Measurements from ENCODE around the gene MACO1. TPM values are rescaled to one million over a fixed set of nuclear protein-coding genes. Genes with fewer than 3 reads are reported as not detected.

Gene MACO1
- polyA plus RNA-seq, 1 donor (not counting 4 experiments of a cell fraction or from before 2014, with no cell fraction given), result 8.1 TPM

GRCh38 chr1:25545767-25546166 lies 115.1 kb downstream of the MACO1 start:
- Histone ChIP-seq H3K4me3 (ENCODE audit: control insufficient read depth in 2 of 3, extremely low read depth in 1 of 3, insufficient read depth in 2 of 3, low read depth in 1 of 3, low read length in 3 of 3) (no peak overlapping the region), H3K36me3 (ENCODE audit: control insufficient read depth in 2 of 2, extremely low read depth in 1 of 2, insufficient read depth in 2 of 2, low read length in 2 of 2) (peaks cover 0 to 2% of the 10 kb centered on the region in 2 experiments), H3K79me2 (ENCODE audit: control insufficient read depth, insufficient read depth, low read length) (peaks cover 28% of the 10 kb centered on the region), H3K4me1 (ENCODE audit: control insufficient read depth, extremely low read depth, insufficient read depth, low read length) (peaks cover 32% of the 10 kb centered on the region), H3K27me3 (ENCODE audit: control insufficient read depth, extremely low read depth, insufficient read depth, low read length) (no peaks in the 10 kb centered on the region), H2AFZ (ENCODE audit: control insufficient read depth, low read length) (no peak overlapping the region), H4K20me1 (ENCODE audit: control insufficient read depth, extremely low read depth, insufficient read depth, low read length) (peaks cover 4% of the 10 kb centered on the region), H3K9me3 (ENCODE audit: control insufficient read depth, low read depth, low read length) (no peaks in the 10 kb centered on the region), H3K4me2 (ENCODE audit: control insufficient read depth, extremely low read depth, insufficient read depth, low read depth, low read length) (no peak overlapping the region), H3K27ac (ENCODE audit: control insufficient read depth, insufficient read depth, low read length) (no peak overlapping the region), H3K9me1 (ENCODE audit: control insufficient read depth, extremely low read depth, insufficient read depth, low read length) (peaks cover 4% of the 10 kb centered on the region), H3K9ac (ENCODE audit: control insufficient read depth, extremely low read depth, insufficient read depth, low read length) (no peak overlapping the region)
- dilution Hi-C loops (cut with MboI; ENCODE audit: extremely low pct_ligation_motif_present, low sequenced_read_pairs), result no loop called here
- DNase-seq (ENCODE audit: low read depth, low spot score) (no peak), FAIRE-seq (no peak)
- TF ChIP-seq CTCF (optimal IDR thresholded peaks at IDR 0.05 in 1 of 3, IDR thresholded peaks at IDR 0.05 in 1 of 3, conservative IDR thresholded peaks at IDR 0.05 in 1 of 3; ENCODE audit: extremely low read depth in 1 of 3, insufficient read depth in 2 of 3, low read length in 3 of 3) (no peak), EZH2 (IDR thresholded peaks at IDR 0.05; ENCODE audit: low read length) (no peak)

- no peak overlapping the region for H3K4me3 ChIP-seq (ENCODE audit: control insufficient read depth in 2 of 3, extremely low read depth in 1 of 3, insufficient read depth in 2 of 3, low read depth in 1 of 3, low read length in 3 of 3)
- no peaks in the 10 kb centered on the region for H3K27me3 ChIP-seq (ENCODE audit: control insufficient read depth, extremely low read depth, insufficient read depth, low read length)
- TF ChIP-seq CTCF (optimal IDR thresholded peaks at IDR 0.05 in 1 of 3, IDR thresholded peaks at IDR 0.05 in 1 of 3, conservative IDR thresholded peaks at IDR 0.05 in 1 of 3; ENCODE audit: extremely low read depth in 1 of 3, insufficient read depth in 2 of 3, low read length in 3 of 3) (no peak), EZH2 (IDR thresholded peaks at IDR 0.05; ENCODE audit: low read length) (no peak)
- H3K27ac ChIP-seq (ENCODE audit: control insufficient read depth, insufficient read depth, low read length), result no peak overlapping the region
- H3K4me2 ChIP-seq (ENCODE audit: control insufficient read depth, extremely low read depth, insufficient read depth, low read depth, low read length), result no peak overlapping the region
- H3K9me3 ChIP-seq (ENCODE audit: control insufficient read depth, low read depth, low read length), result no peaks in the 10 kb centered on the region
- peaks cover 4% of the 10 kb centered on the region for H3K9me1 ChIP-seq (ENCODE audit: control insufficient read depth, extremely low read depth, insufficient read depth, low read length)
- H3K4me1 ChIP-seq (ENCODE audit: control insufficient read depth, extremely low read depth, insufficient read depth, low read length), result peaks cover 32% of the 10 kb centered on the region
- FAIRE-seq (no peak), DNase-seq (ENCODE audit: low read depth, low spot score) (no peak)
- H3K79me2 ChIP-seq (ENCODE audit: control insufficient read depth, insufficient read depth, low read length), result peaks cover 28% of the 10 kb centered on the region
- dilution Hi-C loops (cut with MboI; ENCODE audit: extremely low pct_ligation_motif_present, low sequenced_read_pairs), result no loop called here
- peaks cover 0 to 2% of the 10 kb centered on the region in 2 experiments for H3K36me3 ChIP-seq (ENCODE audit: control insufficient read depth in 2 of 2, extremely low read depth in 1 of 2, insufficient read depth in 2 of 2, low read length in 2 of 2)
- H4K20me1 ChIP-seq (ENCODE audit: control insufficient read depth, extremely low read depth, insufficient read depth, low read length), result peaks cover 4% of the 10 kb centered on the region
- no peak overlapping the region for H3K9ac ChIP-seq (ENCODE audit: control insufficient read depth, extremely low read depth, insufficient read depth, low read length)
- H2AFZ ChIP-seq (ENCODE audit: control insufficient read depth, low read length), result no peak overlapping the region
Observed at GRCh38 chr1:25546193-25546592, 115.5 kb downstream of the MACO1 start.
